Glutamatergic neuron (in vitro differentiated cells): ENCODE results near the gene DNAAF1. TPM values are rescaled to one million over a fixed set of nuclear protein-coding genes. Genes with fewer than 3 reads are reported as not detected.

Source experiments
- DNase-seq: peaks from one replicate; pipeline ENCODE4 v3.0.0; 2022
- H3K27ac Mint-ChIP-seq: one replicate; pipeline ENCODE4 v1.8.0; 2020; ENCODE audit warnings: mild to moderate bottlenecking, mixed read lengths, inconsistent platforms; ENCODE audit not compliant: unreplicated experiment
- H3K27me3 Mint-ChIP-seq: one replicate; pipeline ENCODE4 v1.8.0; 2020; ENCODE audit warnings: mild to moderate bottlenecking, moderate library complexity, mixed read lengths, inconsistent platforms; ENCODE audit not compliant: unreplicated experiment
- H3K36me3 Mint-ChIP-seq: one replicate; pipeline ENCODE4 v1.8.0; 2020; ENCODE audit warnings: mild to moderate bottlenecking, mixed read lengths, inconsistent platforms; ENCODE audit not compliant: unreplicated experiment
- H3K4me1 Mint-ChIP-seq: one replicate; pipeline ENCODE4 v1.8.0; 2020; ENCODE audit warnings: mild to moderate bottlenecking, low read depth, mixed read lengths, inconsistent platforms; ENCODE audit not compliant: unreplicated experiment
- H3K4me3 Mint-ChIP-seq: one replicate; pipeline ENCODE4 v1.8.0; 2020; ENCODE audit warnings: mild to moderate bottlenecking, mixed read lengths, inconsistent platforms; ENCODE audit not compliant: unreplicated experiment
- H3K9me3 Mint-ChIP-seq: one replicate; pipeline ENCODE4 v1.8.0; 2020; ENCODE audit warnings: mild to moderate bottlenecking, moderate library complexity, mixed read lengths, inconsistent platforms; ENCODE audit not compliant: unreplicated experiment
- CTCF ChIP-seq: fragments of 200-600 bp; sonication (generic); IDR thresholded peaks from one replicate; pipeline ENCODE4 v1.5.0; 2021; ENCODE audit not compliant: partially characterized antibody, unreplicated experiment
- total RNA-seq: library from RNA; stranded (reverse); fragmentation: NEBNext Ultra II Directional; extraction: Animal tissue kit (Norgen Biotek cat#: 25700); gene quantifications from one replicate; pipeline ENCODE4 v1.2.1, GENCODE V29; 2021; ENCODE audit not compliant: unreplicated experiment

DNAAF1 gene
- total RNA-seq, 1 donor from 2014 or later = 0.56 TPM

- Mint-ChIP-seq H3K36me3 (no peaks in the 10 kb centered on the region), H3K4me3 (no peak overlapping the region), H3K27ac (no peak overlapping the region), H3K4me1 (peaks cover 4% of the 10 kb centered on the region), H3K27me3 (no peaks in the 10 kb centered on the region), H3K9me3 (no peaks in the 10 kb centered on the region)
- no peak for DNase-seq
- TF ChIP-seq CTCF = no peak
These were observed 13.9 kb downstream of the DNAAF1 start for GRCh38 chr16:84159007-84159406.

DNA sequence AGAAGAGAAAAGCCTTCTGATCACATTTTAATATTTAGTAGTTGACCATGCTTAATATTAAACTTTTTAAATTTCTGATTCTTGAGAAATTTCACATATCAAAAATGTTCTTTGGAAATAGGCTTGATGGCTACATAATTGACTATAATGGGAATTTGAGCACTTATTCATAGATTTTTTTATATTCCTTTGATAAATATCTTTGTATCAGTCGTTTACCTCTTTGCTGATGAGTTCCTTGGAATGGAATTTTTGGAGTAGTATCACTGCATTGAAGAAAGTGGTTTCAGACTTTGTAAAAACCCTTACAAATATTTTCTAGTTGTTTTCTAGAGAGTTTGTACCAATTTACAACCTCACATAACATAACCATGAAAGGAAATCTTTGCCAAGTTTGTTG lies 14.7 kb downstream of the DNAAF1 start:
- no peak for TF ChIP-seq CTCF
- Mint-ChIP-seq H3K27ac (no peak overlapping the region), H3K4me3 (no peak overlapping the region), H3K36me3 (no peaks in the 10 kb centered on the region), H3K27me3 (no peaks in the 10 kb centered on the region), H3K4me1 (no peaks in the 10 kb centered on the region), H3K9me3 (no peaks in the 10 kb centered on the region)
- DNase-seq = no peak

GRCh38 chr16:84161037-84161436 lies 15.9 kb downstream of the DNAAF1 start:
- no peaks in the 10 kb centered on the region for H3K4me1 Mint-ChIP-seq
- DNase-seq = no peak
- H3K36me3 Mint-ChIP-seq = no peaks in the 10 kb centered on the region
- H3K27me3 Mint-ChIP-seq = no peaks in the 10 kb centered on the region
- no peak overlapping the region for H3K27ac Mint-ChIP-seq
- H3K9me3 Mint-ChIP-seq = no peaks in the 10 kb centered on the region
- H3K4me3 Mint-ChIP-seq = no peak overlapping the region
- no peak for TF ChIP-seq CTCF

GRCh38 chr16:84161801-84162200 lies 16.7 kb downstream of the DNAAF1 start:
- no peak overlapping the region for H3K27ac Mint-ChIP-seq
- no peak for TF ChIP-seq CTCF
- DNase-seq = no peak
- no peaks in the 10 kb centered on the region for H3K36me3 Mint-ChIP-seq
- H3K27me3 Mint-ChIP-seq = no peaks in the 10 kb centered on the region
- H3K4me1 Mint-ChIP-seq = no peaks in the 10 kb centered on the region
- no peak overlapping the region for H3K4me3 Mint-ChIP-seq
- H3K9me3 Mint-ChIP-seq = no peaks in the 10 kb centered on the region

DNA sequence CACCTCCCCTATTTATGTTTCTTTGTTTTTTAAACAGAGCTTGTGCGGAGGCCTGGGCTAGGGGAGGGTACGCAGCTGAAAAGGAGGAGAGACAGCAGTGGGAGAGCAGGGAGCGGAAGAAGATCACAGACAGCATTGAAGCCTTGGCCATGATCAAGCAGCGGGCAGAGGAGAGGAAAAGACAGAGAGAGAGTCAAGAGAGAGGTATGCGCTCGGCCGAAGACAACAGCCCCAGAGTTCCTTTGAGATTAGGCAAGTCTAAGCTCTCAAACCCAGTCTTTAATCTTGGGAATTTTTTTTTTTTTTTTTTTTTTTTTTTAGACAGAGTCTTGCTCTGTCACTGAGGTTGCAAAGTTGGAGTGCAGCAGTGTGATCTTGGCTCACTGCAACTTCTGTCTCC lies 20.6 kb downstream of the DNAAF1 start:
- H3K27me3 Mint-ChIP-seq = peaks cover 2% of the 10 kb centered on the region
- DNase-seq = no peak
- H3K27ac Mint-ChIP-seq = no peak overlapping the region
- no peak overlapping the region for H3K4me3 Mint-ChIP-seq
- no peaks in the 10 kb centered on the region for H3K4me1 Mint-ChIP-seq
- H3K36me3 Mint-ChIP-seq = peaks cover 5% of the 10 kb centered on the region
- no peak for TF ChIP-seq CTCF
- H3K9me3 Mint-ChIP-seq = no peaks in the 10 kb centered on the region
